ENCODE data around the gene HOXD12. TPM values are rescaled to one million over a fixed set of nuclear protein-coding genes. Genes with fewer than 3 reads are reported as not detected.

HOXD12 gene
- total and polyA plus RNA-seq, 7 donors = not detected

- peaks cover 9 to 100% (median 38%) of the 10 kb centered on the region in 3 donors for H3K27me3 ChIP-seq (ENCODE audit: insufficient read depth in 3 of 3, low read length in 2 of 3)
- no peak overlapping the region for H3K27ac ChIP-seq
- intact Hi-C loops (cut with DNase I) = no loop called here
- peaks cover 4% of the 10 kb centered on the region for H3K4me1 ChIP-seq
- WGBS, 3 donors = 8 to 11% (median 10%) methylated on average over 29 of the region's 29 CpGs
- no peak for TF ChIP-seq CTCF (IDR thresholded peaks at IDR 0.05)
- H3K36me3 ChIP-seq (ENCODE audit: insufficient read depth in 1 of 2, low read depth in 1 of 2) = no peaks in the 10 kb centered on the region
- no peak for DNase-seq
- no peak overlapping the region for H3K4me3 ChIP-seq
- no peaks in the 10 kb centered on the region for H3K9me3 ChIP-seq
- peak in 1 of 4 donors; percentile 49 for ATAC-seq
Observed at GRCh38 chr2:176072951-176073904, 26.4 kb upstream of the HOXD12 start.

GRCh38 chr2:176074919-176075425 is 24.6 kb upstream of the HOXD12 start:
- Histone ChIP-seq H3K4me3 (no peak overlapping the region), H3K9me3 (no peaks in the 10 kb centered on the region), H3K4me1 (peaks cover 6% of the 10 kb centered on the region), H3K27me3 (ENCODE audit: insufficient read depth in 3 of 3, low read length in 2 of 3) (peaks cover 14 to 100% (median 42%) of the 10 kb centered on the region in 3 donors), H3K27ac (no peak overlapping the region), H3K36me3 (ENCODE audit: insufficient read depth in 1 of 2, low read depth in 1 of 2) (no peaks in the 10 kb centered on the region)
- DNase-seq = no peak
- intact Hi-C loops (cut with DNase I) = loop anchor here in 1 of 2 donors (5.0 kb wide), 1 partner anchor 37 kb away; no protein-coding TSS in a partner anchor
- TF ChIP-seq CTCF (IDR thresholded peaks at IDR 0.05) = no peak
- WGBS, 3 donors = 37 to 47% (median 46%) methylated on average over 7 of the region's 7 CpGs
- ATAC-seq = no peak

GRCh38 chr2:176075481-176075880 is 24.1 kb upstream of the HOXD12 start:
- WGBS, 3 donors = 11 to 15% (median 13%) methylated on average over 15 of the region's 15 CpGs
- no peak overlapping the region for H3K4me3 ChIP-seq
- DNase-seq (no peak), ATAC-seq (no peak)
- H3K9me3 ChIP-seq = no peaks in the 10 kb centered on the region
- no peak for TF ChIP-seq CTCF (IDR thresholded peaks at IDR 0.05)
- H3K27ac ChIP-seq = no peak overlapping the region
- intact Hi-C loops (cut with DNase I) = loop anchor here in 1 of 2 donors (5.0 kb wide), 1 partner anchor 37 kb away; no protein-coding TSS in a partner anchor
- no peaks in the 10 kb centered on the region for H3K36me3 ChIP-seq (ENCODE audit: insufficient read depth in 1 of 2, low read depth in 1 of 2)
- peaks cover 8% of the 10 kb centered on the region for H3K4me1 ChIP-seq
- H3K27me3 ChIP-seq (ENCODE audit: insufficient read depth in 3 of 3, low read length in 2 of 3) = peaks cover 14 to 98% (median 42%) of the 10 kb centered on the region in 3 donors

GRCh38 chr2:176076063-176076462 is 23.5 kb upstream of the HOXD12 start:
- H3K27me3 ChIP-seq (ENCODE audit: insufficient read depth in 3 of 3, low read length in 2 of 3) = peaks cover 14 to 98% (median 42%) of the 10 kb centered on the region in 3 donors
- intact Hi-C loops (cut with DNase I) = loop anchor here in 1 of 2 donors (5.0 kb wide), 1 partner anchor 36 kb away; no protein-coding TSS in a partner anchor
- peaks cover 13% of the 10 kb centered on the region for H3K4me1 ChIP-seq
- no peak overlapping the region for H3K27ac ChIP-seq
- ATAC-seq (no peak), DNase-seq (no peak)
- no peak overlapping the region for H3K4me3 ChIP-seq
- 19 to 22% (median 21%) methylated on average over 7 of the region's 7 CpGs for WGBS, 3 donors
- H3K36me3 ChIP-seq (ENCODE audit: insufficient read depth in 1 of 2, low read depth in 1 of 2) = no peaks in the 10 kb centered on the region
- no peaks in the 10 kb centered on the region for H3K9me3 ChIP-seq
- no peak for TF ChIP-seq CTCF (IDR thresholded peaks at IDR 0.05)
